Mammary epithelial cell (primary cell): ENCODE measurements around the gene UQCRQ.

Experiments used
- CTCF ChIP-seq, 2 donors: IDR thresholded peaks in 1 of 2; conservative IDR thresholded peaks in 1 of 2; 2 replicates each; pipeline ENCODE4 v1.5.1; 2011 to 2012; ENCODE audit warnings: inconsistent platforms in 2 of 2, low read length in 2 of 2, mild to moderate bottlenecking in 2 of 2, control low read depth in 1 of 2, low read depth in 1 of 2; ENCODE audit not compliant: insufficient read depth in 1 of 2; ENCODE audit errors: extremely low read depth in 1 of 2
- EZH2 ChIP-seq: IDR thresholded peaks from 2 replicates; pipeline ENCODE4 v1.6.1; 2012; ENCODE audit warnings: low read length, inconsistent platforms, borderline replicate concordance

GRCh38 chr5:132822650-132823480 is 43.6 kb upstream of the UQCRQ start:
- TF ChIP-seq CTCF (conservative IDR thresholded peaks at IDR 0.05 in 1 of 2, IDR thresholded peaks at IDR 0.05 in 1 of 2; ENCODE audit: extremely low read depth in 1 of 2, insufficient read depth in 1 of 2, low read depth in 1 of 2, low read length in 2 of 2) (no peak), EZH2 (no peak)
